Skeletal muscle tissue (tissue), 4 donors: ENCODE measurements around the gene CFAP90. TPM values are rescaled to one million over a fixed set of nuclear protein-coding genes. Genes with fewer than 3 reads are reported as not detected.
A peak's percentile ranks its signal among the peaks of the same experiment; 100 is the strongest.

Experiments
- H3K27ac ChIP-seq: one replicate; pipeline ENCODE4 v1.7.0; 2013; ENCODE audit warnings: mild to moderate bottlenecking, low read depth, low read length, inconsistent platforms
- H3K27me3 ChIP-seq, 3 donors: one replicate each; pipeline ENCODE4 v1.7.0; 2013; ENCODE audit warnings: low read length in 3 of 3; ENCODE audit not compliant: control insufficient read depth in 3 of 3, insufficient read depth in 3 of 3
- H3K36me3 ChIP-seq, 3 donors: one replicate each; pipeline ENCODE4 v1.7.0; 2013; ENCODE audit warnings: low read length in 3 of 3; ENCODE audit not compliant: control insufficient read depth in 3 of 3, insufficient read depth in 3 of 3
- H3K4me1 ChIP-seq, 3 donors: one replicate each; pipeline ENCODE4 v1.7.0; 2013; ENCODE audit warnings: low read length in 3 of 3, mild to moderate bottlenecking in 3 of 3; ENCODE audit not compliant: control insufficient read depth in 3 of 3, insufficient read depth in 3 of 3
- H3K4me3 ChIP-seq, 3 donors: one replicate each; pipeline ENCODE4 v1.7.0; 2013; ENCODE audit warnings: low read length in 3 of 3
- H3K9ac ChIP-seq, 3 donors: one replicate each; pipeline ENCODE4 v1.7.0; 2013; ENCODE audit warnings: low read length in 3 of 3, mild to moderate bottlenecking in 3 of 3, moderate library complexity in 2 of 3, low read depth in 1 of 3
- H3K9me3 ChIP-seq, 3 donors: one replicate each; pipeline ENCODE4 v1.7.0; 2013; ENCODE audit warnings: low read length in 3 of 3; ENCODE audit not compliant: control insufficient read depth in 3 of 3
- total RNA-seq: library from RNA; depleted of rRNA; stranded (reverse); fragments of >200 nt; gene quantifications from one replicate; pipeline ENCODE4 v1.2.3, GENCODE V29; 2014
- donor health status: Osteomylitis.

CFAP90 gene
- total RNA-seq, 1 donor from 2014 or later = 0.52 TPM

DNA sequence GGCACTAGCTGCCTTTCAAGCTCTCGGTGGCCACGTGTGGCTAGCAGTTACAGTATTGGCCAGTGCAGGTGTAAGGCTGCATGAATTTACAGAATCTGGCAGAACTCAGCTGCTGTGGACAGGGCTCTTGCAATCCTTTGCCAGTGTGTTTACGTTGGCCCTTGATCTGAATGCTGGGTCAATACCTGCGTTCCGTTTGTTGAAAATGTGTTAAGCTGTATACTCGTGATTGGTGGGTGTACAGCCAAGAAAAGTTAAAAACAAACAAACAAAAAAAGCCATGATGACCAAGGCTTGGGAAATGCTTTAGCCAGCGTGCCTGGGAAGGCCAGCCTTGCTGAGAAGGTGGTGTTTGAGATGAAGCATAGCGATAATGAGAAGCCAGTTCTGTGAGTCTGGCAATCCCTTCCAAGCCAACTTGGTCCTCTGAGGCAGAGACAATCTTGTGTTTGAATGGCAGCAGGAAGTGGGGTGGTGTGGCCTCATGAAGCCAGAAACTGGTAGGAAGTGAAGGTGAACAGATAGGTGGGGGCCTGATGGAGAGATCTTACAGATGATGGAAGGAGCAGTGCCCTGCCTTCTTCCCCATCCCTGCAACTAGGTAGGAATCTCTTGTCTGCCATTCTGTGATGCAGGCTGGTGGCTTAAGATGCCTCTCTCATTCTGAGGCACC is 820 bp upstream of the CFAP90 start:
- Histone ChIP-seq H3K36me3 (no peaks in the 10 kb centered on the region), H3K4me1 (peaks cover 6 to 8% (median 6%) of the 10 kb centered on the region in 3 donors), H3K9me3 (no peaks in the 10 kb centered on the region), H3K9ac (no peak overlapping the region), H3K4me3 (no peak overlapping the region), H3K27me3 (peaks cover 10 to 39% (median 31%) of the 10 kb centered on the region in 3 donors), H3K27ac (no peak overlapping the region)

- Histone ChIP-seq H3K27me3 (peaks cover 10 to 39% (median 31%) of the 10 kb centered on the region in 3 donors), H3K36me3 (no peaks in the 10 kb centered on the region), H3K27ac (no peak overlapping the region), H3K9me3 (no peaks in the 10 kb centered on the region), H3K4me3 (peak overlapping the region; percentile 30 to 63 (median 62)), H3K4me1 (peaks cover 6 to 8% (median 6%) of the 10 kb centered on the region in 3 donors), H3K9ac (peak overlapping the region in 1 of 3 donors; percentile 16)
Measured at GRCh38 chr5:7851240-7851592, 283 bp upstream of the CFAP90 start.

DNA sequence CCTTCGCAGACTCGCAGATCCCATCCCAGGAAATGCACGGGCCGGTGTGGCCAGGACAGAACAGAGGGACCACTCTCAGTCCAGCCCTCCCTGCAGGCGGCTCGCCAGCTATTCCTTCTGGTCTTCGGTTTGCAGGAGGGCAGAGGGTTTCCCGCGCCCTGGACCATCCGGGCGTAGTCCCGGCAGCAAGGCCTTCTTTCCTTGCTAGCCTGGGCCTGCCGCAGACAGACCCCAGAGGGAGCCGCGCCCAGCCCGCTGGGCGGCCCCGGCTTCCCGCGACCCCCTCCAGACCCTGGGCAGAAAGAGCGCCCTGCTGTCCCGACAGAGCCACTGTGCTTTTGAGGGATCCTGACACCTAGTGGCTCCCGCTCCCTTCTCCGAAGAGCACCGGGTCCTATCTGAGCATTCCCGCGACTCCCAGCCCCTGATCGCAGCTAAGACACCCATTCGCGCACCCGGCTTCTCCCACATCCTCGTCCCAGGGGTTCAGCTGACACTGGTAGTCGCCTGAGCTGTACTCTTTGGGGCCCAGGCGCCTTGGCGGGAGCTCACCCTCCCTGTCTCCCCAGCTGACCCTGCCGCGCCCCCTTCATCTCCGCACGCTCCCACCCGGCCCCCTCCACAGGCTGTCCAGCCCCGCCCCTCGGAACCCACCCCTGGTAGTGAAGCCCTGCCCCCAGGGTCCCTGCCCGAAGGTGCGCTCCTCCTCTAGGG is 1.1 kb downstream of the CFAP90 start:
- peak overlapping the region; percentile 27 to 56 (median 55) for H3K4me3 ChIP-seq
- H3K36me3 ChIP-seq = no peaks in the 10 kb centered on the region
- no peak overlapping the region for H3K27ac ChIP-seq
- peaks cover 6 to 8% (median 6%) of the 10 kb centered on the region in 3 donors for H3K4me1 ChIP-seq
- peaks cover 10 to 39% (median 36%) of the 10 kb centered on the region in 3 donors for H3K27me3 ChIP-seq
- H3K9me3 ChIP-seq = no peaks in the 10 kb centered on the region
- H3K9ac ChIP-seq = peak overlapping the region in 2 of 3 donors; percentile 45 to 47

DNA sequence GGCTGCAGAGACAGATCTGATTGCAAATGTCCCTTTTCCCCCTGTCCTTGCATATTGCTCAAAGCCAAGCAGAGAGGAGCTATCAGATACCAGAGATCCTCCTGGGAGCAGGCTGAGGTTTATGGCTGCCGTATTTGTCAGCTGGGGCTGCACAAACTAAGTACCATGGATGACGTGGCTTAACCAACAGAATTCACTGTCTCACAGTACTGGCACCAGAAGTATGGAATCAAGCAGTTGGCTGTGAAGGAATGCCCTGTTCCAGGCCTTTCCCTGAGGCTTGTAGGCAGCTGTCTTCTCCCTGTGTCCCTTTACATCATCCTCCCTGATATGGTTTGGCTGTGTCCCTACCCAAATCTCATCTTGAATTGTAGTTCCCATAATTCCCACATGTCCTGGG is 2.6 kb downstream of the CFAP90 start:
- Histone ChIP-seq H3K27me3 (peaks cover 10 to 43% (median 38%) of the 10 kb centered on the region in 3 donors), H3K36me3 (no peaks in the 10 kb centered on the region), H3K4me1 (peaks cover 6 to 8% (median 6%) of the 10 kb centered on the region in 3 donors), H3K4me3 (no peak overlapping the region), H3K9me3 (no peaks in the 10 kb centered on the region), H3K27ac (no peak overlapping the region), H3K9ac (no peak overlapping the region)

- Histone ChIP-seq H3K27ac (no peak overlapping the region), H3K9me3 (no peaks in the 10 kb centered on the region), H3K4me3 (no peak overlapping the region), H3K9ac (no peak overlapping the region), H3K36me3 (no peaks in the 10 kb centered on the region), H3K27me3 (peaks cover 10 to 34% (median 32%) of the 10 kb centered on the region in 3 donors), H3K4me1 (peaks cover 6 to 8% (median 6%) of the 10 kb centered on the region in 3 donors)
Measured at GRCh38 chr5:7846327-7846726, 4.6 kb downstream of the CFAP90 start.

GRCh38 chr5:7845557-7845956 is 5.4 kb downstream of the CFAP90 start:
- peaks cover 10 to 30% (median 28%) of the 10 kb centered on the region in 3 donors for H3K27me3 ChIP-seq
- H3K27ac ChIP-seq = no peak overlapping the region
- no peaks in the 10 kb centered on the region for H3K36me3 ChIP-seq
- no peak overlapping the region for H3K4me3 ChIP-seq
- no peaks in the 10 kb centered on the region for H3K9me3 ChIP-seq
- no peak overlapping the region for H3K9ac ChIP-seq
- H3K4me1 ChIP-seq = peaks cover 6 to 8% (median 6%) of the 10 kb centered on the region in 3 donors

DNA sequence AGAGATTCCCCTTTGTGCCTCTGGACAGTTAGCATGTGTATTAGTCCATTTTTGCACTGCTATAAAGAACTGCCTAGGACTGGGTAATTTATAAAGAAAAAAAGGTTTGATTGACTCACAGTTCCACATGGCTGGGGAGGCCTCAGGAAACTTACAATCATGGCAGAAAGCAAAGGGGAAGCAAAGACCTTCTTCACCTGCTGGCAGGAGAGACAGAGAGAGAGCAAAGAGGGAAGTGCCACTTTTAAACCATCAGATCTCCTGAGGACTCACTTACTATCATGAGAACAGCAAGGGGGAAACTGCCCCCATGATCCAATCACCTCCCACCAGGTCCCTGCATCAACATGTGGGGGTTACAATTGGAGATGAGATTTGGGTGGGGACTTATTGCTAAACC is 6.0 kb downstream of the CFAP90 start:
- H3K27me3 ChIP-seq = peaks cover 10 to 28% (median 27%) of the 10 kb centered on the region in 3 donors
- no peaks in the 10 kb centered on the region for H3K36me3 ChIP-seq

DNA sequence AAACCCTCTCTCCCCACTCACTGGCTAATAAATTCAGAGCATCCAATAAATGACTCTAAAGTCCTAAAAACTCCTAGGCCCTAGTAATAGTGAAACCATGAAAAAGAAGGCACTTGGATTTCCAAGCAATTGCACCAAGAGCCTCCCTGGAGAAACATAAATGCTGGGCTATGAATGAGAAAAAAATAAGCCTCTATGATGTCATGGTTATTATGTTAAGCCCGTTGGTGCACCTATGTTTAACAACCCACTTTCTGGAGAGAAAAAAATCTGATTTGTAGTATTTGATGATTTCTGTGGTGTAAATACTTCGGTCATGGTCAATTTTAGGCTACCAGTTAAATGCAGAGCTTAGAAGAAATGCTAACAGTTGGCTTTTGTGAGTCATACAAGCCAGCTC is 8.4 kb downstream of the CFAP90 start:
- no peak overlapping the region for H3K27ac ChIP-seq
- H3K4me3 ChIP-seq = no peak overlapping the region
- H3K4me1 ChIP-seq = no peaks in the 10 kb centered on the region
- no peaks in the 10 kb centered on the region for H3K36me3 ChIP-seq
- H3K9ac ChIP-seq = no peak overlapping the region
- H3K27me3 ChIP-seq = peaks cover 2 to 9% (median 6%) of the 10 kb centered on the region in 3 donors
- no peaks in the 10 kb centered on the region for H3K9me3 ChIP-seq

More for the DNA sequence above, 6.0 kb downstream of the CFAP90 start:
- Histone ChIP-seq H3K4me3 (no peak overlapping the region), H3K27ac (no peak overlapping the region), H3K9me3 (no peaks in the 10 kb centered on the region), H3K9ac (no peak overlapping the region), H3K4me1 (peaks cover 4 to 6% (median 5%) of the 10 kb centered on the region in 3 donors)

DNA sequence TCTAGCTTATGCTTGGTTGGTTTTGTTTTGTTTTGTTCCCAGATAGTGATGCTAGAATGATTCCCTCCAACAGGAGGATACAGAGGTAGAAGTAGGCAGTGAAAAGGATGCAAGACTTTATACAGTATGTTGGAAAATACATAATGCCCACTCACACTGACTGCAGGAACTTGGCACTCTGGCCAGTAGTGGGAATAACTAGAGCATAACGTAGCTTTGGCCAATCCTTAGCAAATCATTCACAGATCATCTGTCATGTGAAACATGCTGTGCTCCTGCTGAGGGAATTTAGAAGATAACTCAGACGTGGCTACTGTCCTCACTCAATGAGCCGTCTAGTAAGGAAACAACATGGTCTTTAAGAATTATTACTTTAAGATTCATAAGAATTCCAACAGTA is 13.5 kb downstream of the CFAP90 start:
- no peaks in the 10 kb centered on the region for H3K4me1 ChIP-seq
- no peak overlapping the region for H3K27ac ChIP-seq
- no peak overlapping the region for H3K9ac ChIP-seq
- peaks cover 0 to 2% (median 0%) of the 10 kb centered on the region in 3 donors for H3K27me3 ChIP-seq
- H3K9me3 ChIP-seq = no peaks in the 10 kb centered on the region
- H3K4me3 ChIP-seq = no peak overlapping the region
- no peaks in the 10 kb centered on the region for H3K36me3 ChIP-seq

DNA sequence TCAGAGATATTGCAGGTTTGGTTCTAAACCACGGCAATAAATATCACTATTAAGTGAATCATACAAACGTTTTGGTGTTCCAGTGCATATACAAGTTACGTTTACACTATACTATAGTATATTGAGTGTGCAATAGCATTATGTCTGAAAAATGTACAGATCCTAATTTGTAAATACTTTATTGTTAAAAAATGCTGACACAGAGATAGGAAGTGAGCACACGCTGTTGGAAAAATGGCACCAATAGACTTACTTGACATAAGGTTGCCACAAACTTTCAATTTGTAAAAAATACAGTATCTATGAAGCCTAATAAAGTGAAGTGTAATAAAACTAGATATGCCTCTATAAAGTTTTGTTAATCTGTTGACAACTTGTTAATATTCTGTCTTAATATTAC is 16.0 kb downstream of the CFAP90 start:
- Histone ChIP-seq H3K9ac (no peak overlapping the region), H3K9me3 (no peaks in the 10 kb centered on the region), H3K4me1 (no peaks in the 10 kb centered on the region), H3K4me3 (no peak overlapping the region), H3K36me3 (no peaks in the 10 kb centered on the region), H3K27me3 (peaks cover 0 to 2% (median 0%) of the 10 kb centered on the region in 3 donors), H3K27ac (no peak overlapping the region)
